Right atrium auricular region (tissue), 2 donors: ENCODE measurements around the gene TGFBI. TPM values are rescaled to one million over a fixed set of nuclear protein-coding genes. Genes with fewer than 3 reads are reported as not detected.

Experiments used
- DNase-seq: peaks from one replicate; pipeline ENCODE4 v3.0.0-alpha.2; 2019; ENCODE audit warnings: low spot score
- H3K27ac ChIP-seq, 2 donors: fragments of 200-600 bp; sonication (generic); 1 replicate in 1 of 2; 2 replicates in 1 of 2; pipeline ENCODE4 v1.5.1; 2016 to 2019
- H3K27me3 ChIP-seq, 2 donors: fragments of 200-600 bp; sonication (generic); one replicate each; pipeline versions ENCODE4 v1.5.1 to v1.6.0; 2017 to 2019
- H3K36me3 ChIP-seq: fragments of 200-600 bp; sonication (generic); one replicate; pipeline ENCODE4 v1.5.1; 2016
- H3K4me1 ChIP-seq, 2 donors: fragments of 200-600 bp; sonication (generic); one replicate each; pipeline versions ENCODE4 v1.5.1 to v1.6.0; 2017 to 2019
- H3K4me3 ChIP-seq, 2 donors: fragments of 200-600 bp; sonication (generic); 1 replicate in 1 of 2; 2 replicates in 1 of 2; pipeline ENCODE4 v1.5.1; 2017 to 2019; ENCODE audit warnings: mild to moderate bottlenecking in 1 of 2, moderate library complexity in 1 of 2
- H3K9me3 ChIP-seq, 2 donors: fragments of 200-600 bp; sonication (generic); one replicate each; pipeline ENCODE4 v1.5.1; 2019
- total RNA-seq, 2 donors: library from RNA; depleted of rRNA; stranded (reverse); fragments of >200 nt; gene quantifications; one replicate each; pipeline ENCODE4 v1.1.0, GENCODE V29; 2016
- TF ChIP-seq, protein P1 (sequence below), 2 donors: fragments of 200-600 bp; sonication (generic); IDR thresholded peaks; one replicate each; pipeline ENCODE4 v1.5.1; 2019; ENCODE audit warnings: antibody characterized with exemption in 2 of 2

The TGFBI gene
- total RNA-seq, 2 donors from 2014 or later = 30.4 to 65.0 TPM

DNA sequence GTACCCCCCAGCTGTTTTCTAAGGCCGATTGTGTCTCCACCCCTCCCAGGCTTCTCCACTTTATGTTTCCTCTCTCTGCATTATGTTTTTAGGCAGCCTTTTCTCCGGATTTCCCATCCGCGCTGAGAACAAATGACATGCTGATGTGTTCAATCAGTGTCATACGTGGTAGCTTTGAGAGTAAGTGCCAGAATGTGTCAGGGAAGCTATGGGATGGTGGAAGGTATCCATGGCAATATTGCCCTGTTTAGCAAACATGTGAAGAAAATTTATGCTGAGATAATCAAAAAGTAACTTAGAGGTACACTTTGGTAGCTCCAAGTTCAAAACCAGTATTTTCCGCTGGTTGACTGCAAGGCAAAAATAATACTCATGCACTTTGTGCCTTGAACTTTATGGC lies 37.4 kb upstream of the TGFBI start:
- H3K36me3 ChIP-seq = no peaks in the 10 kb centered on the region
- no peak overlapping the region for H3K4me3 ChIP-seq
- no peaks in the 10 kb centered on the region for H3K27me3 ChIP-seq
- no peak overlapping the region for H3K27ac ChIP-seq
- H3K4me1 ChIP-seq = peaks cover 0 to 16% of the 10 kb centered on the region in 2 donors
- H3K9me3 ChIP-seq = no peaks in the 10 kb centered on the region
- no peak for DNase-seq
- TF ChIP-seq, protein P1, sequence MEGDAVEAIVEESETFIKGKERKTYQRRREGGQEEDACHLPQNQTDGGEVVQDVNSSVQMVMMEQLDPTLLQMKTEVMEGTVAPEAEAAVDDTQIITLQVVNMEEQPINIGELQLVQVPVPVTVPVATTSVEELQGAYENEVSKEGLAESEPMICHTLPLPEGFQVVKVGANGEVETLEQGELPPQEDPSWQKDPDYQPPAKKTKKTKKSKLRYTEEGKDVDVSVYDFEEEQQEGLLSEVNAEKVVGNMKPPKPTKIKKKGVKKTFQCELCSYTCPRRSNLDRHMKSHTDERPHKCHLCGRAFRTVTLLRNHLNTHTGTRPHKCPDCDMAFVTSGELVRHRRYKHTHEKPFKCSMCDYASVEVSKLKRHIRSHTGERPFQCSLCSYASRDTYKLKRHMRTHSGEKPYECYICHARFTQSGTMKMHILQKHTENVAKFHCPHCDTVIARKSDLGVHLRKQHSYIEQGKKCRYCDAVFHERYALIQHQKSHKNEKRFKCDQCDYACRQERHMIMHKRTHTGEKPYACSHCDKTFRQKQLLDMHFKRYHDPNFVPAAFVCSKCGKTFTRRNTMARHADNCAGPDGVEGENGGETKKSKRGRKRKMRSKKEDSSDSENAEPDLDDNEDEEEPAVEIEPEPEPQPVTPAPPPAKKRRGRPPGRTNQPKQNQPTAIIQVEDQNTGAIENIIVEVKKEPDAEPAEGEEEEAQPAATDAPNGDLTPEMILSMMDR (IDR thresholded peaks at IDR 0.05) = no peak

DNA sequence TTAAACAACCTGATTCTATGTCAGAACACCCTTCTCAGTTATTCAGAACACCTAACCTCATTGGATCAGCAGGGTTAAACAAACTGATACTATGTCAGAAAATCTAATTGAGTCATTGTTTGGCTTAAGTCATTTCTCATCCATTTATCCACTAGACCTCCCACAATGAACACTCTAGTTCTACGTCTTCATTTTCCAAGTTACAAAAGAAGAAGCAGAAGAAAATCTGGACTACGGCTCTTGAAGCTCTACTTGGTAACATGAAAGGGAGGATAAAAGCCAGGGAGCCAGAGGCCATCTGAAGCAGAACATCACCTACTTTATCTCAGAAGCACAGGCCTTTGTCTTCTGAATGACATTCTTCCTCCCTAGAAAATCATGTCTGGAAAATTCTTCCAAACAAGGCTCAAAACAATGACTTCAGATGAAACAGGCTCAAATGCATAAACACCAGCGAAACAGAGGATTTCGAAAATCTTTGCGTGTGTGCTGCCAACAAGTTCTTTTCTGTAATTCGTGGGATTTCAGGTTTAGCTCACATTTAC lies 35.4 kb upstream of the TGFBI start:
- Histone ChIP-seq H3K27me3 (no peaks in the 10 kb centered on the region), H3K4me3 (no peak overlapping the region), H3K4me1 (peaks cover 0 to 14% of the 10 kb centered on the region in 2 donors), H3K27ac (peak overlapping the region; percentile 22 to 54), H3K36me3 (no peaks in the 10 kb centered on the region), H3K9me3 (no peaks in the 10 kb centered on the region)
- no peak for DNase-seq
- TF ChIP-seq, protein P1 (IDR thresholded peaks at IDR 0.05) = no peak

DNA sequence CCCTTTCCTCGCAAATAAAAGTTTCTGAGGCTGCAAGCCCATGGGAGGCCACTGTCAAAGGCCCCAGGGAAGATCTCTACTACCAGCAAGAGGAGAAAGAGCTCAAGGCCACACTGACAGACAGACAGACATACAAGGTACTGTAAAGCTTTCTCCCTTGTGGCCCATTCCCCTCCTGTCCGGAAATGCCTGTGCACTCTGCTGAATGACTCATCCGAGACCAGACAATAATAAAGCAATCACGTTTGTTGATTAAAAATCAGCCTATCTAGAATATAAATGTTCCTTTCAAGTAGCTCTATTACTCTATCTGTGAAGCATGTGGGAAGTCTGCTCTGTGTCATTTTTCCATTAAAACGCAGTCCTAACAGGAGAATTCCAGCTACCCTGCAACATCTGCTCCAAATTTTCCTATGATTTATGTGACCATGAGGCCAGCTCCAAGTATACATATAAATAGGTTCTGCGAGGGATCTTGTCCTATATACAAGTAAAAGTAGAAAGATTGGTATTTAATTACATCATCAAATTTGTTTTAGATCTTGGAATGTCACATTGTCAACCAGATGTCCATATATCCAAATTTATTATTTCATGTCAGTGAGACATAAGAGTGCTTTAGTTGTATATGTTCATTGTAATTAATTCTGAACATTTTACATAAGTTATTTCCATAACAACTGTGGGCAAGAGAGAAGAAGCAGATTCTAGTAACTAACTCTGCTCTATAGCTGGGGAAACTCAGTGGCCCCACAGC lies 34.7 kb upstream of the TGFBI start:
- no peak overlapping the region for H3K4me3 ChIP-seq
- H3K9me3 ChIP-seq = no peaks in the 10 kb centered on the region
- H3K36me3 ChIP-seq = no peaks in the 10 kb centered on the region
- no peak for DNase-seq
- H3K27me3 ChIP-seq = no peaks in the 10 kb centered on the region
- TF ChIP-seq, protein P1 (IDR thresholded peaks at IDR 0.05) = no peak
- peaks cover 0 to 14% of the 10 kb centered on the region in 2 donors for H3K4me1 ChIP-seq
- H3K27ac ChIP-seq = peak overlapping the region; percentile 22 to 54

DNA sequence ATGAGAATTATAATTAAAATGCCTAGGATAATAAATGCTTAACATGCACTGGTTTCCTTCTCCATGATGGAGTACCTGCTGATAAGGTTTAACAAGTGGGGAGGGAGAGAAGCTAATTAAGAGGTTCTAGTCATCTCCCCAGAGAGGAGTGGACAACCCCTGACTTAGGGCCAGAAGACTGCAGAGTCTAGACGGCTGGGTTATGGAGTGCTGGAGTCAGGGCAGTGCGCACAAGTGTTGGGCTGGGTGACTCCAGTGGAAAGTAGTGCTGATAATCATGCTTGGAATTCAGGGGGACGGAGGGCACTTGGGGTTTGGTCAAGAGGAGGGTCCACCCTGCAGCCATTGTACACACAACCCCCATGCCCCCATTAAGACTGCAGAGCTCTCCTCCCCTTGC lies 32.8 kb upstream of the TGFBI start:
- Histone ChIP-seq H3K4me1 (peaks cover 0 to 14% of the 10 kb centered on the region in 2 donors), H3K4me3 (no peak overlapping the region)
- TF ChIP-seq, protein P1 (IDR thresholded peaks at IDR 0.05) = no peak

DNA sequence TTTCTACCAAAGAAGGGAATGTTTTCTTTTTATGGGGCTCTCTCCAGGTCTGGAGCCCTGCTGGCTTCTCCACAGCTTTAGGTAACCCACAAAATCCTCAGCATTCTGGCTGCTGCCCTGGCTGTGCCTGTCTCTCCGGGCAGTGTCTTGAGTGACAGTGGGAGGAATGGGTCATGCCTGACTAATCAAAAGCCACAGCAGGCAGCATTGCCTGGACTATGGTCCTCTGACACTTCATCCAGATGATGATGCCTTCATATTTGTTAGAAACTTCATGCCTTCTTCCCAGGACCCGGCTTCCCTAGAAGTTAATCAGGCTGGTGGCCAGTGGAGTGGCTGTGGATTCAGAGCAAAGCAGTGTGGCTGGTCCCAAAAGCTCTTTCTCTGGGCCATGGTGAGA lies 32.2 kb upstream of the TGFBI start:
- Histone ChIP-seq H3K4me1 (peaks cover 0 to 18% of the 10 kb centered on the region in 2 donors), H3K9me3 (no peaks in the 10 kb centered on the region), H3K36me3 (no peaks in the 10 kb centered on the region), H3K27me3 (no peaks in the 10 kb centered on the region), H3K27ac (no peak overlapping the region), H3K4me3 (no peak overlapping the region)
- TF ChIP-seq, protein P1 (IDR thresholded peaks at IDR 0.05) = no peak
- DNase-seq = no peak

More for the DNA sequence above, 32.8 kb upstream of the TGFBI start:
- H3K9me3 ChIP-seq = no peaks in the 10 kb centered on the region
- H3K36me3 ChIP-seq = no peaks in the 10 kb centered on the region
- DNase-seq = no peak
- no peaks in the 10 kb centered on the region for H3K27me3 ChIP-seq
- H3K27ac ChIP-seq = no peak overlapping the region
